ENCODE results near the gene CRMP1. TPM values are rescaled to one million over a fixed set of nuclear protein-coding genes. Genes with fewer than 3 reads are reported as not detected.
"Not testable (repeated sequence)": the region's sequence is repeated elsewhere in the genome, so short reads cannot be mapped to it uniquely, and the experiment has no call there.

CRMP1 gene
- total RNA-seq, 1 experiment from 2014 or later, result 77.5 TPM

GRCh38 chr4:5857199-5857598 lies 35.7 kb downstream of the CRMP1 start:
- CTCF ChIA-PET, result no interaction called here
- H3K27ac ChIP-seq (ENCODE audit: low read depth, low read length, poor library complexity, severe bottlenecking), result no peak overlapping the region

GRCh38 chr4:5856362-5856761 lies 36.5 kb downstream of the CRMP1 start:
- DNase-seq (ENCODE audit: low spot score); H3K9me3 ChIP-seq (ENCODE audit: low read depth, low read length, poor library complexity, severe bottlenecking); POLR2A ChIA-PET (ENCODE audit: low non-redundant PET); H3K27me3 ChIP-seq (replicated peaks; ENCODE audit: insufficient read depth, low read depth, low read length, poor library complexity); H3K4me1 ChIP-seq (ENCODE audit: insufficient read depth, low read length, poor library complexity, severe bottlenecking); CTCF ChIA-PET; H3K27ac ChIP-seq (ENCODE audit: low read depth, low read length, poor library complexity, severe bottlenecking); BruUV-seq (replicated peaks); intact Hi-C loops (cut with micrococcal nuclease; ENCODE audit: unreplicated experiment); H3K4me3 ChIP-seq (ENCODE audit: low read depth, low read length, poor library complexity, severe bottlenecking): not testable (repeated sequence)
- peaks cover 13% of the 10 kb centered on the region for H3K36me3 ChIP-seq (ENCODE audit: insufficient read depth, low read length, poor library complexity, severe bottlenecking)

More at GRCh38 chr4:5857199-5857598, 35.7 kb downstream of the CRMP1 start:
- Histone ChIP-seq H3K4me3 (ENCODE audit: low read depth, low read length, poor library complexity, severe bottlenecking) (no peak overlapping the region), H3K36me3 (ENCODE audit: insufficient read depth, low read length, poor library complexity, severe bottlenecking) (peaks cover 13% of the 10 kb centered on the region), H3K27me3 (replicated peaks; ENCODE audit: insufficient read depth, low read depth, low read length, poor library complexity) (no peaks in the 10 kb centered on the region), H3K9me3 (ENCODE audit: low read depth, low read length, poor library complexity, severe bottlenecking) (no peaks in the 10 kb centered on the region), H3K4me1 (ENCODE audit: insufficient read depth, low read length, poor library complexity, severe bottlenecking) (no peaks in the 10 kb centered on the region)
- no peak for DNase-seq (ENCODE audit: low spot score)
- intact Hi-C loops (cut with micrococcal nuclease; ENCODE audit: unreplicated experiment), result no loop called here
- no TSS peak for BruUV-seq (replicated peaks)
- no peak for TF ChIP-seq EZH2 (IDR thresholded peaks at IDR 0.05; ENCODE audit: borderline replicate concordance, low read depth, low read length, poor library complexity, severe bottlenecking)
- TF ChIP-seq CTCF (conservative IDR thresholded peaks at IDR 0.05; ENCODE audit: low read depth, low read length), result no peak
- POLR2A ChIA-PET (ENCODE audit: low non-redundant PET), result no interaction called here

DNA sequence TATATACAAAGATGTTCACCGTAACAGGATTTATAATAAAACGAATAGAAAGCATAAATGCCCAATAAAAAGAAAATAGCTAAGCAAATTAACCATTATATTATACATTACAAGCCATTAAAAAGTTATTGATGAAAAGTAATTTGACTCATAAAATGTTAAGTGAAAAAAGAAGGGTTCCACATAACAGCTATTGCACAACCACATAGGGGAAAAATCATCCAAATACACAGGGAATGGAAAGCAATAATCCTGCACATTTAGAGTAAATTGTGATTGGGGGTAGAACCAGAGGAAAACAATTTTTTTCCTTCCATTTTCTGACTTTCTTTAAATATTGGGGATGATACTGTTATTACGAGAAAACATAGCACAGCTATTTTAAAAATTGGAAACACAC lies 38.0 kb downstream of the CRMP1 start:
- BruUV-seq (replicated peaks), result no TSS peak
- CTCF ChIA-PET, result no interaction called here
- Histone ChIP-seq H3K4me1 (ENCODE audit: insufficient read depth, low read length, poor library complexity, severe bottlenecking) (no peaks in the 10 kb centered on the region), H3K27me3 (replicated peaks; ENCODE audit: insufficient read depth, low read depth, low read length, poor library complexity) (no peaks in the 10 kb centered on the region), H3K9me3 (ENCODE audit: low read depth, low read length, poor library complexity, severe bottlenecking) (no peaks in the 10 kb centered on the region), H3K4me3 (ENCODE audit: low read depth, low read length, poor library complexity, severe bottlenecking) (no peak overlapping the region), H3K27ac (ENCODE audit: low read depth, low read length, poor library complexity, severe bottlenecking) (no peak overlapping the region), H3K36me3 (ENCODE audit: insufficient read depth, low read length, poor library complexity, severe bottlenecking) (peaks cover 13% of the 10 kb centered on the region)
- intact Hi-C loops (cut with micrococcal nuclease; ENCODE audit: unreplicated experiment), result no loop called here
- DNase-seq (ENCODE audit: low spot score), result no peak
- TF ChIP-seq EZH2 (IDR thresholded peaks at IDR 0.05; ENCODE audit: borderline replicate concordance, low read depth, low read length, poor library complexity, severe bottlenecking) (no peak), CTCF (conservative IDR thresholded peaks at IDR 0.05; ENCODE audit: low read depth, low read length) (no peak)
- POLR2A ChIA-PET (ENCODE audit: low non-redundant PET), result interaction anchor here (0.7 kb wide), 1 partner anchor 839 kb away, joined by 4 read pairs; no protein-coding TSS in a partner anchor

DNA sequence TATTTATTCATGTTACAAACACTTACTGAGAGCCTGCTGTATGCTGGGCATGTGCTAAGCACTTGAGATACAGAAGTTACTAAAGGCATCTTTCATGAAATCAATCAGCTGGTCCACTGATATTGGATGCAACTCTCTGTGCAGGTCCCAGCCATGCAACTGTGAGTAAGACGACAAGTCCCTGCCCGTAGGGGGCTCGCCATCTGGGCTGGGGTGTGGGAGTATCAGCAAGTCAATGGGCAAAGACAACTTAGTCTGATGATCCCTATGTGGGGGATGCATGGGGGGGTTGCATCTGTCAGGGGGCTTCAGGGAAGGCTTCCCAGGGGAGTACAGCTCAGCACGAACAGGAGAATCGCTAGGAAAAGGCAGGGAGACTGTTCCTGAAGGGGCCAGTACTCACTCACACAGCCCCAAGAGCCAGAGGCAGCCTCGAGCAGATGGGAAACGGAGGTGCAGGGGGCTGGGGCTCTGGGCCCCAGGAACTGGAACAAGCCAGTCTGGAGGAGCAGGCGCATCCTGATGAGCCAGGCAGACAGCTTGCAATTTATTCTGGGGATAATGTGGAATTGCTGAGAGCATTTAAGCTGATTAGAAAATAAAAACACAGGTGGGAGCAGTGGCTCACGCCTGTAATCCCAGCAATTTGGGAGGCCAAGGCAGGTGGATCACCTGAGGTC lies 40.2 kb downstream of the CRMP1 start:
- CTCF ChIA-PET, result no interaction called here
- no TSS peak for BruUV-seq (replicated peaks)
- peaks cover 29% of the 10 kb centered on the region for H3K36me3 ChIP-seq (ENCODE audit: insufficient read depth, low read length, poor library complexity, severe bottlenecking)

More for the DNA sequence above, 40.2 kb downstream of the CRMP1 start:
- no peak for DNase-seq (ENCODE audit: low spot score)
- POLR2A ChIA-PET (ENCODE audit: low non-redundant PET), result no interaction called here
- Histone ChIP-seq H3K4me1 (ENCODE audit: insufficient read depth, low read length, poor library complexity, severe bottlenecking) (no peaks in the 10 kb centered on the region), H3K27me3 (replicated peaks; ENCODE audit: insufficient read depth, low read depth, low read length, poor library complexity) (no peaks in the 10 kb centered on the region), H3K27ac (ENCODE audit: low read depth, low read length, poor library complexity, severe bottlenecking) (no peak overlapping the region), H3K9me3 (ENCODE audit: low read depth, low read length, poor library complexity, severe bottlenecking) (no peaks in the 10 kb centered on the region), H3K4me3 (ENCODE audit: low read depth, low read length, poor library complexity, severe bottlenecking) (no peak overlapping the region)
- TF ChIP-seq CTCF (conservative IDR thresholded peaks at IDR 0.05; ENCODE audit: low read depth, low read length) (no peak), EZH2 (IDR thresholded peaks at IDR 0.05; ENCODE audit: borderline replicate concordance, low read depth, low read length, poor library complexity, severe bottlenecking) (no peak)
- intact Hi-C loops (cut with micrococcal nuclease; ENCODE audit: unreplicated experiment), result no loop called here

All from A673 (cell line).